HUES6 (cell line): ENCODE results near the gene MINDY4.

Experiments used
- H3K27ac ChIP-seq: 2 replicates; pipeline ENCODE4 v1.7.0; 2013; ENCODE audit warnings: low read depth, mild to moderate bottlenecking, low read length, inconsistent platforms
- H3K27me3 ChIP-seq: 2 replicates; pipeline ENCODE4 v1.6.1; 2013; ENCODE audit warnings: low read length; ENCODE audit not compliant: control insufficient read depth, insufficient read depth
- H3K36me3 ChIP-seq: 2 replicates; pipeline ENCODE4 v1.6.1; 2013; ENCODE audit warnings: low read length; ENCODE audit not compliant: control insufficient read depth, insufficient read depth
- H3K4me1 ChIP-seq: 2 replicates; pipeline ENCODE4 v1.6.1; 2013; ENCODE audit warnings: low read length; ENCODE audit not compliant: control insufficient read depth, insufficient read depth
- H3K4me3 ChIP-seq: 2 replicates; pipeline ENCODE4 v1.5.1; 2013; ENCODE audit warnings: low read depth, low read length
- H3K9ac ChIP-seq: one replicate; pipeline ENCODE4 v1.6.1; 2013; ENCODE audit warnings: mild to moderate bottlenecking, low read length
- H3K9me3 ChIP-seq: 2 replicates; pipeline ENCODE4 v1.6.1; 2013; ENCODE audit warnings: low read depth, low read length; ENCODE audit not compliant: control insufficient read depth, insufficient read depth

Gene MINDY4

GRCh38 chr7:30861612-30862011 lies 90.4 kb downstream of the MINDY4 start:
- H3K9ac ChIP-seq, result no peak overlapping the region
- H3K4me1 ChIP-seq, result no peaks in the 10 kb centered on the region
- H3K36me3 ChIP-seq, result no peaks in the 10 kb centered on the region
- no peak overlapping the region for H3K4me3 ChIP-seq
- no peaks in the 10 kb centered on the region for H3K27me3 ChIP-seq
- H3K27ac ChIP-seq, result no peak overlapping the region
- no peaks in the 10 kb centered on the region for H3K9me3 ChIP-seq

GRCh38 chr7:30862995-30863705 lies 91.9 kb downstream of the MINDY4 start:
- Histone ChIP-seq H3K27ac (no peak overlapping the region), H3K27me3 (no peaks in the 10 kb centered on the region), H3K9ac (no peak overlapping the region), H3K4me1 (no peaks in the 10 kb centered on the region), H3K4me3 (no peak overlapping the region), H3K9me3 (no peaks in the 10 kb centered on the region), H3K36me3 (no peaks in the 10 kb centered on the region)

GRCh38 chr7:30863706-30864035 lies 92.5 kb downstream of the MINDY4 start:
- Histone ChIP-seq H3K9me3 (no peaks in the 10 kb centered on the region), H3K27ac (no peak overlapping the region), H3K4me3 (no peak overlapping the region), H3K27me3 (no peaks in the 10 kb centered on the region), H3K4me1 (no peaks in the 10 kb centered on the region), H3K9ac (no peak overlapping the region), H3K36me3 (no peaks in the 10 kb centered on the region)

DNA sequence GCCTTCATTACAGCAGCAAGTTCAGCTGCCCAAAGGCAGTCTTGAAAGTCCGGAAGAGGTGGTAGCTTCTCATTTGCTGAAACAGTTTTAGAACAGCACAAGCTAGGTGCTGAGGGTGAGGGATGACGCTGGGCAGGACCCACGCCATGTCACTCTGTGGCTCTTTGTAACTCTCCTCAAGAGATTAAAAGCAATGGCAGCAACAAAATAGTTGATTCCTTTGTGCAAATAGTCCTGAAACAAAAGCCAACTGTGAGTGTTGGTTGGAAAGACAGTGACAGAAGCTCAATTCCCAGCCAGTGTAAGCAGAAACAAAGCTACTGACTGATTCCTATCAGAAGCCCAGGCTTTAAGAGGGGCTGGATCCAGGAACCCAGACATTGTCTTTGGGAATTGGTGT lies 92.9 kb downstream of the MINDY4 start:
- no peaks in the 10 kb centered on the region for H3K4me1 ChIP-seq
- H3K36me3 ChIP-seq, result no peaks in the 10 kb centered on the region
- H3K9ac ChIP-seq, result no peak overlapping the region
- H3K9me3 ChIP-seq, result no peaks in the 10 kb centered on the region
- no peaks in the 10 kb centered on the region for H3K27me3 ChIP-seq
- no peak overlapping the region for H3K4me3 ChIP-seq
- H3K27ac ChIP-seq, result no peak overlapping the region

DNA sequence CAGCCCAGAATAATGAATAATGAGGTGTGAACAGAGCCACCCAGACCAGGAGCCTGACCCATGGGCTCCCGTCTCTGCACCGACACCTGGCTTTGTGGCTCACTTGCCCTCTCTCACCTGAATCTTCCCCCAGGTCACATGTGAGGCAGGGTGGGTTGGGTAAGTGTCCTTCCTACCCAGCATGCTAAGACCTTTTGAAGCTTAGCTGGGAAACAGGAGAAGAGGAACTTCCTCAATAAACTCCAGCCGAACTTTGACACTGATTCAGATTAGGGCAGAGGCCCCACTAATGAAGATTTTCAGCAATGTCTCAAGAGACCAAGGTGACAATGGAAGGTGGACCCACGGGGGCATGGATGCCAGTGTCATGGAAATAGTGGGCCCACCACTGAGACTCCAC lies 93.9 kb downstream of the MINDY4 start:
- H3K36me3 ChIP-seq, result no peaks in the 10 kb centered on the region
- no peaks in the 10 kb centered on the region for H3K27me3 ChIP-seq
- no peaks in the 10 kb centered on the region for H3K4me1 ChIP-seq
- no peaks in the 10 kb centered on the region for H3K9me3 ChIP-seq
- H3K27ac ChIP-seq, result no peak overlapping the region
- no peak overlapping the region for H3K4me3 ChIP-seq
- no peak overlapping the region for H3K9ac ChIP-seq

- no peaks in the 10 kb centered on the region for H3K4me1 ChIP-seq
- H3K27ac ChIP-seq, result no peak overlapping the region
- no peaks in the 10 kb centered on the region for H3K36me3 ChIP-seq
- no peaks in the 10 kb centered on the region for H3K27me3 ChIP-seq
- H3K9me3 ChIP-seq, result no peaks in the 10 kb centered on the region
- H3K4me3 ChIP-seq, result no peak overlapping the region
- H3K9ac ChIP-seq, result no peak overlapping the region
Measured at GRCh38 chr7:30865821-30866220, 94.6 kb downstream of the MINDY4 start.

- Histone ChIP-seq H3K9me3 (no peaks in the 10 kb centered on the region), H3K4me1 (no peaks in the 10 kb centered on the region), H3K9ac (no peak overlapping the region), H3K36me3 (no peaks in the 10 kb centered on the region), H3K27me3 (no peaks in the 10 kb centered on the region), H3K4me3 (no peak overlapping the region), H3K27ac (no peak overlapping the region)
Measured at GRCh38 chr7:30866939-30867338, 95.7 kb downstream of the MINDY4 start.

DNA sequence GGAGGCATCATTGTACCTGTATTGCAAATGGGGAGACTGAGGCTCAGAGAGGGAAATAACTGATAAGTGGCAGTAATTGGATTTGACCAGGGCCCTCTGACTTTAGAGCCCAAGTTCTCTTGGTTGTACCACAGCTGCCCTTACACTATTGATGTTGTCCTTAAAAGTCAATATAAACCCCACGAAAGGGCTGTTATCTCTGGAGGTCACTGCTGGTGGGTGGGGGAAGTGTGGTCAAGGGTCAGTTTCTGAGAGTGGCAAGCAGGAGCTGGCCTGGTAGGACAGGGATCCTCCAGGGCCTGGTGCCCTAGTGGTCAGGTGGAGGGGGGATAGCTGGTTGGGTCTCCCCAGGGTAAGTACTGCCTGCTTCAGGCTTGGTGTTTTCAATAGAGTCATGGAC lies 96.3 kb downstream of the MINDY4 start:
- Histone ChIP-seq H3K9ac (no peak overlapping the region), H3K27ac (no peak overlapping the region), H3K9me3 (no peaks in the 10 kb centered on the region), H3K4me1 (no peaks in the 10 kb centered on the region), H3K27me3 (no peaks in the 10 kb centered on the region), H3K36me3 (no peaks in the 10 kb centered on the region), H3K4me3 (no peak overlapping the region)

DNA sequence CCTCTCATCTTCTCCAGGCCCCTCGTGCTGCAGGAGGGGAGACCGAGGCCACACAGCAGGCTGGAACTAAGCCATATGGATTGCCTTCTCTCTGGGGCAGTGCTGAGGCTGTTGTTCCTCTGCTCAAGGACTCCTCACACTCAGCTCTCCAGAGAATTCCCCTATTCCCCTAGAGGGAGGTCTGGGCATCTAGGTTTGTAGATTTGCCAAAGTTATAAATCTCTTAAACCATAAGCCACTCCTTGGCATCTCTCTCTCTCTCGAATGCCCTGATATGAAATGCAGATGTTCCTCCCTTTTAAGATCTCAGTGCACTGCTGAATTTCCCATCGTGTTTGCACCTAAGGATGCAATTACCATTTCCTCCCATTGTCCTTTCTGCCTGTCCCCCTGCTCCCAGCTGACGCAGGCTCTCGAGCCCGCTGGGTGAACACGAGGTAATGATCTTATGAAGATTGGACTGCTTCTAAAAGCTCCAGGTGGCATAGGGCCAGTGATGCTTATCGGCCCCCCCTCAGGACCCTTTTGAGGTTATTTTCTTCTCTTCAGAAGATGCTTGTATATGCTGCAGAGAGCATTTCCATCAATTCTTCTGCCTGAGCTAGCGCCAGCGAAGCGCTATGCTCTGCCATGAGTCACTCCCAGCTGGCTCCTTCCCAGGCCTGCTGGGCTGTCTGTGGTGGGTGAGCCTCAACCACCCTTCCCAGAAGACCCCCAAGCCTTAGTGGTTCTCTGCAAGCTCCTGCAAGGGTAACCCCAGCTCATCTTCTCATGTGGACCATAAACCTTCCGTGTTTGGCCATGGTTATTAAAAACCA lies 98.8 kb downstream of the MINDY4 start:
- no peak overlapping the region for H3K27ac ChIP-seq

DNA sequence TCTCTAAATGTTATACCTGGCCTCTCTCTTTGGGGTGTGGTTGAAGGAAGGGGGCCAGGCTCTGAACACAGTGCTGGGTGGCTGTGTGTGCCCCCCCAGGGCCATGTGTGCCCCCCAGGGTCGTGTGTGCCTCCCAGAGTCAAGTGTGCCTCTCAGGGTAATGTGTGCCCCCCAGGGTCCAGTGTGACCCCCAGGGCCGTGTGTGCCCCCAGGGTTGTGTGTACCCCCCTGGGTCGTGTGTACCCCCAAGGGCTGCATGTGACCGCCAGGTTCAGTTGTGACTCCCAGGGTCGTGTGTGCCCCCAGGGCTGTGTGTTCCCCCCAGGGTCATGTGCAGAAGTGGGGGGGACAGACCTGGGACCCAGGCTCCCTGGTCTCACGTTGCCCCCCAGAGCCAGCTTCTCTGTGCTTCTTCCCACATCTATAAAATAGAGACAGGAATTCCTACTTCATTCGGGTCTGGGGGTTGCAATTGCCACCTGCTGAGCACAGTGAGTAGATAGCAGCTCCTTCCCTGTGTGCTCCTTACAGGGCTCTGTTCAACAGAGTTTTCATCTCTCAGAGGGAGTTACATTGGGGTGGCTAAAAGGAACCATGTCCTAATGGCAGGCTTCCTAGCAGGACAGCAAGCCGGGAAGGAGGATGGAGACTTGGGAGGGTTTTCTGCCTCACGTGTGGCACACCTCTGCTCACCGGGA lies 99.8 kb downstream of the MINDY4 start:
- no peaks in the 10 kb centered on the region for H3K36me3 ChIP-seq
- no peaks in the 10 kb centered on the region for H3K4me1 ChIP-seq

More for the DNA sequence above, 98.8 kb downstream of the MINDY4 start:
- H3K4me1 ChIP-seq, result no peaks in the 10 kb centered on the region
- no peak overlapping the region for H3K4me3 ChIP-seq
- no peaks in the 10 kb centered on the region for H3K27me3 ChIP-seq
- H3K36me3 ChIP-seq, result no peaks in the 10 kb centered on the region
- no peak overlapping the region for H3K9ac ChIP-seq
- H3K9me3 ChIP-seq, result no peaks in the 10 kb centered on the region

DNA sequence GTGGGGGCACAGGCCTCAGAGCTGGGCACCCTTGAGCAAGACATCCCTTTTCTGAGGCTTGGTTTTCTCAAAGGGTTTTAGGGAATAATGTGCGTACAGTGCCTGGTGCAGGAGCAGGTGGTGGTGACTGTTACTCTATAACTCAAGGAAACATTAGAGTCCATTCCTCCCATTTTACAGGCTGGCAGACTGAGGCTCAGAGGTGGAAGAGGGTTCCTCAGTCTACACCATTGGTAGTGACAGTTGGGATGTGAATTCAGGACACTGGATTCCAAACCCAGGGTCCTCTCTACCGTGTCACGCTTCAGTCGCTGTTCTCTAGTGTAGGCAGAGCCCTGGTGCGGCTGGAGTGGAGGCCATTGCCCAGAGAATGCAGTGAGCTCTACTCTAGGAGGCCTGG lies 100.4 kb downstream of the MINDY4 start:
- Histone ChIP-seq H3K9ac (no peak overlapping the region), H3K9me3 (no peaks in the 10 kb centered on the region), H3K4me1 (peaks cover 4% of the 10 kb centered on the region; the same call in 1 of the 2 replicates), H3K27ac (no peak overlapping the region), H3K36me3 (no peaks in the 10 kb centered on the region), H3K4me3 (no peak overlapping the region), H3K27me3 (no peaks in the 10 kb centered on the region)

More for the DNA sequence above, 99.8 kb downstream of the MINDY4 start:
- no peaks in the 10 kb centered on the region for H3K27me3 ChIP-seq
- H3K27ac ChIP-seq, result no peak overlapping the region
- no peak overlapping the region for H3K9ac ChIP-seq
- no peak overlapping the region for H3K4me3 ChIP-seq
- no peaks in the 10 kb centered on the region for H3K9me3 ChIP-seq
